Measurements from ENCODE around the gene PCF11.

PCF11 gene

GRCh38 chr11:83151274-83151977 is 5.5 kb upstream of the PCF11 start:
- DNase-seq (ENCODE audit: low read depth in 2 of 2): no peak

GRCh38 chr11:83152264-83152663 is 4.7 kb upstream of the PCF11 start:
- DNase-seq (ENCODE audit: low read depth in 2 of 2): no peak

DNA sequence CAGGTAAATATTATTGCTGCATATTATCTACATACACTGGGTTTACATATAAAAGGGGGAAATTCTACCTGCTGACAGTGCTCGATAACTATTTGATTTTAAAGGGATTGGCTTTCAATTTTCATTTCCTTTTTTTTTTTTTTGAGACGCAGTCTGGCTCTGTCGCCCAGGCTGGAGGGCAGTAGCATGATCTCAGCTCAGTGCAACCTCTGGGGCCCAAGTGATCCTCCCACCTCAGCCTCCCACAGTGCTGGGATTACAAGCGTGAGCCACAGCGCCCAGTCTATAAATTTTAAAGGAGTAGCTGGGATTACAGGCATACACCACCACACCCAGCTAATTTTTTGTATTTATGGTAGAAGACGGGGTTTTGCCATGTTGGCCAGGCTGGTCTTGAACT is 3.2 kb upstream of the PCF11 start:
- DNase-seq (ENCODE audit: low read depth in 2 of 2): no peak

- peak; percentile 95 to 97 for DNase-seq (ENCODE audit: low read depth in 2 of 2)
Observed at GRCh38 chr11:83156144-83156995, 561 bp upstream of the PCF11 start.

DNA sequence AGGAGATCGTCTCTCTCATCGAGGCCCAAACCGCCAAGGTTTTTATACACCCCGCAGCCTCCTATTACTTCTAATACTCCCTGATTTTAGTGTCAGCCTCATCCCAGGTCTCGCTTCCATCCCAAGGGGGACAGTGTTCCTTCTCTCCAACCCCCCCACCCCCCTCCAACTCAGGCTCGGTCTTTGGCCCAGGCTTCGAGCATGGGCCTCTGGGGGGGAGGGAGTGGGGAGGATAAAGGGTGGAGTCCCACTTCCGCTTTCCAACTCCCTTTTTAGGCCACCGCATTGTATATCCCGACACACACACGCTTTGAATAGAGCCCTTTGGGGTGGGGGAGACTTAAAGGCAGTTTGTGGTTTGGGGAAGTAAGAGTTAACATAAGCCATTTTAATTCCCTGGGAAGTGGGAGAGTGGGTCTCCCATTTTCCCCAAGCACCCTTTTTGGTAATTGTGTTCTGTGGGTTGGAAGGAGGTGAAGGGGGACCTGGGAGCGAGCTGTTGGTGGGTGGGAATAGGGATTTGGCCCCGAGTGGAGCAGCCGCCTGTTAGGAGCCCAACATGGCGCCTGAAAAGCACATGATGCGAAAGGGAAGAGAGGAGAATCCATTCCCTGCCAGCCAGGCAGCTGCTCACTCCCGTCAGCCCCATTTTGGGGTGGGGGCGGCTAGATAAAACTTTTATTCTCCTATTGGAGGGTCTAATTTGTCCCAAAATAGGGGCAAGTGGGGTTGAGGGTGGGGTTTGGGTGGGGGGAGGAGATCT is 844 bp downstream of the PCF11 start:
- DNase-seq (ENCODE audit: low read depth in 2 of 2): peak; percentile 19 to 30

DNA sequence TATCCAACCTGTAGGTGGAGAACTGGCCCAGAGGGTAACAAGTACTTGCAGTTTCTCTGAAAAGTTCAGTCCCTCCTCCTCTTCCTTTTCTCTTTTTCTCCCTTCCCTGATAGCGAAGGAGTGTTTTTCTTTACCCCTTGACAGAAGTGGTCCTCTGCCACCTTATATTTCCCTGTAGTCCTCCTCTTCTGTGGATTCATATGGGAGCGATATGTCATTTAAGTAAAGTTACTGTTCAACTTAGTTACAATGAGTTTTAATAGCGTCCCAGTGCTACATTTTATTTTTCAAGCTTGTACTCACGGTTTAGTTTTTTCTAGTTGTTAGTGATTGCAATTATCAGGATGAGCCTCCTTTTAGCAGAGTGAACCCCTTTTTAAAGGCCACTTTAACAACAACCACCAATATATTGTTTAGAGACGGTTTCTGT is 1.4 kb downstream of the PCF11 start:
- no peak for DNase-seq (ENCODE audit: low read depth in 2 of 2)

DNA sequence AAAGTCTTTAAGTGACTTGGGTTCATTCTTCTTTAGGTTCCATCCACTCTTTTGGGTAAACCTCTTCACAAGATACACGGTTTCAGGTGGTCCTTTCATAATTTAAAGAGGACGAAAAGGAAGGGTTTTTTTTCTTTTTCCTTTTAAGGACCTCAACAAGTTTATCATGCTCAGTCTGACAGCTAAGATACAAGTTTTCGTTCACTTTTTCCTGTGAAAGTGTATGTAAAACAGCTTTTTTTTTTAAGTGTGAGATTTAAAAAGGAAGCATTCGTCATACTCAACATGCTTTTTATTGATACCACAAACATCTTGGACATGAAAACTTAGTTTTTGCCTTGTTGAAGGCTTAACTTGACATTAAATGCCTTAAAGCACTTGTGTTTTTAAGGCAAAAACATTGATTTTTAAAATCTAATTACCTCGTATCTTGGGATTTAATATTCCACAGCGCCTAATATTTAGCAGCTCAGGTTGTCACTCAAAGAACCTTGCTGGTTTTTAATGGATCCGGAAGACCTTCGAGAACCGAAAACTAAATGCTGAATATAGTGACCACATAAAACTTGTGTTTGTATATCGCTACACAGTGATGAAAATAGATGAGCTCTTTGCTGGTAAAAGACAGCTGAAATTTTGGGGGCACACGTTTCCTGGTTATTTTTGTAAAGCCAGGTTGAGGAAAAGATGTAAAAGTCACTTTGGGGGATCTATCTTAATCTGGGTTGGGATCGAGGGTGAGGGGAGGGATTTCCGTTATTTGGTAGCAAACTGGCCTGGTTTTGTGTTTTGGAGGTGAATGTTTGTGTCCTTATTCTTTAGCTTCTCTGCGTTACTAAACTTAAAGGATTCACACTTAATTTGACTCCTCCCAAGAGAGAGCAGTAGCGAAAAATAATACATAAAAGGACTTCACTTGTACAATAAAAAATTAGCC is 2.3 kb downstream of the PCF11 start:
- no peak for DNase-seq (ENCODE audit: low read depth in 2 of 2)

DNA sequence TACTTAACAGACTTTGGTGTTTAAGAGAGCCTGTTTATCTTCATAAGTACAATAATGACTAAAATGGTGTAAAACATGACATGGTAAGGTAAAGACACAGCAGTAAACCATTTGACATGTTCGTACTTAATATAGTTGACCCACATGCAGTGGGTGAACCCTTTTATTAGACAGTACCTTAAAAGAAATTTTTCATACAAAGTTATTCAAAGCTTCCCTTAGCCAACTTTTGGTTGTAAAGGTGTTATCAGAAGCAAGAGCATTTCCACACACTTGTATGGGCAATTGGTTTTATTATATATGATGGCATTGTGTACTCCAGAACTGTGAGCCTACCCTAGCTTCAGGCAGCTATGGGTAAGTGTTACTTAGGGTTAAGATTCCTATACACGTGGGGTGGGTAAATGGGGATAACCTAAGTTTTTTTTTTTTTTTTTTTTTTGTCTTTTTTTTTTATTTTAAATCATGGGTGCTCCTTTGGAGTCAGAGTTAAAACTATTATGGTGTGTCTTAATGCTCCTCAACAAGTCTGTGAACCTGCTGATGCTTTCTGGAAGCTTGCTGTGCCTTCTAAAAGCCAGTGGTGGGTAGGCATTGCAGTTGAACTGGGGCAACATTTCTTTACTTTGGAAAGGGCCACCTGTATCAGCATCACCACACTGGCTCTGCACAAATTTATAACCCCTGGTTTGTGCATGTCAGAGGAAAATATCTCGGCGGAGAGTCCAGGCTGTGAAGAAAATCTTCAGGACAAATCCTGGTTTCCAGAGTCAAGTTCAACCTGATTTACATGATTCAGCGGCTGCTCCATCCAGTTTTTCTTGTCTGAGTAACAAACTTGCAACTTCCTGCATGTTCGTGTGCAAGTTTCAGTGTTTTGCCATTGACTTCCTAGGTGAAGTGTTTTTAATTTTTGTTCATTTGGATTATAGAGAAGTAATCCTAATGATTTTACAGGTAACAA is 3.3 kb downstream of the PCF11 start:
- no peak for DNase-seq (ENCODE audit: low read depth in 2 of 2)

- no peak for DNase-seq (ENCODE audit: low read depth in 2 of 2)
Observed at GRCh38 chr11:83161610-83162199, 4.8 kb downstream of the PCF11 start.

GRCh38 chr11:83162377-83162776 is 5.4 kb downstream of the PCF11 start:
- DNase-seq (ENCODE audit: low read depth in 2 of 2): no peak

DNA sequence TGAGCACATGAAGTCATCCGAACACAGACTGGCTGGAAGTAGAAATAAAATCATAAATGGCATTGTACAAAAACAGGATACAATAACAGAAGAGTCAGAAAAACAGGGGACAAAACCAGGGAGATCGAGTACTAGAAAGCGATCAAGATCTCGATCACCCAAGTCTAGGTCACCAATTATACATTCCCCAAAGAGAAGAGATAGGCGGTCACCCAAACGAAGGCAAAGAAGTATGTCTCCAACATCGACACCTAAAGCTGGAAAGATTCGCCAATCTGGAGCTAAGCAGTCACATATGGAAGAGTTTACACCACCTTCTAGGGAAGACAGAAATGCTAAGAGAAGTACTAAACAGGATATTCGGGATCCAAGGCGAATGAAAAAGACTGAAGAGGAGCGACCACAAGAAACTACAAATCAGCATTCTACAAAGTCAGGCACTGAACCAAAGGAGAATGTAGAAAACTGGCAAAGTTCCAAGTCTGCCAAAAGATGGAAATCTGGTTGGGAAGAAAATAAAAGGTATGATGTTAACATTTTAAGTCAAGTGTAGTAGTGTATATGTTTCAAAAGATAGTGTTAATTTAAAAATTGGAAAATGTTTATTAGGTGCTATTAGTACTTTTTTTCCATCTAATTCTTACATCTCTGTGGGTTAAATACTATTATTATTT is 9.4 kb downstream of the PCF11 start:
- DNase-seq (ENCODE audit: low read depth in 2 of 2): no peak

GRCh38 chr11:83168756-83169155 is 11.8 kb downstream of the PCF11 start:
- no peak for DNase-seq (ENCODE audit: low read depth in 2 of 2)

- DNase-seq (ENCODE audit: low read depth in 2 of 2): no peak
Observed at GRCh38 chr11:83170865-83171264, 13.9 kb downstream of the PCF11 start.

DNA sequence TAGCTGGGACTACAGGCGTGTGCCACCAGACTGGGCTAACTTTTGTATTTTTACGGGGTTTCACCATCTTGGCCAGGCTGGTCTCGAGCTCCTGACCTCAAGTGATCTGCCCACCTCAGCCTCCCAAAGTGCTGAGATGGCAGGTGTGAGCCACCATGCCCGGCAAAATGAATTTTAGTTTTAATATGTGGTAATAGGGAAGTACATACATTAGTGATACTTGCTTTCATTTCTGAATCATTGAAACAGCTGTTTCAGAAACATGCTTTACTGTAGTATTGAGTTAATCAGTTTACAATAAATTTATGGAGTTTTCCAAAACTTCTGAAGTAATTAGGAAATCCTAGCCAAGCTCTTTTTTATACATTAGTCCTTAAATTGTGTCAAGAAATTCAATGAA is 15.6 kb downstream of the PCF11 start:
- DNase-seq (ENCODE audit: low read depth in 2 of 2): no peak

- no peak for DNase-seq (ENCODE audit: low read depth in 2 of 2)
Observed at GRCh38 chr11:83174008-83174407, 17.1 kb downstream of the PCF11 start.

DNA sequence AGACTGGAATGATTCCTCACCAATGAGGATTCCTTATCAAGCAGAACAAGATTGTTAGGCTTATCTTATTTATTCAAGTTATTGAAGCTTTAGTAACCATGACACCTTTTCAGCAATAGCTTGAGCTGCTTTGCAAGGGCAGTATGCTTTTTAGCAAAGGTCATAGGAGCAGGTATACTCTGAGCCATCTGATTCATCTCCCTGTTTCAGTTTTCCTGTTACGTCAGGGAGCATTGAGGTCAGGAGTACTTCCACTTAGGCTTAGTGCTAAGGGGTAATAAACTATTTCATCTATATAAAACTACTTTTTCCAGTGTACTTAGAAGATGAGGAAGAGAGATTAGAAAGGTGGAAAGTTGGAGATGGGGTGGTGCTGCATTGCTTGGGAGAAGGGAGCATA is 18.9 kb downstream of the PCF11 start:
- no peak for DNase-seq (ENCODE audit: low read depth in 2 of 2)

- no peak for DNase-seq (ENCODE audit: low read depth in 2 of 2)
Observed at GRCh38 chr11:83181815-83182214, 24.9 kb downstream of the PCF11 start.

DNA sequence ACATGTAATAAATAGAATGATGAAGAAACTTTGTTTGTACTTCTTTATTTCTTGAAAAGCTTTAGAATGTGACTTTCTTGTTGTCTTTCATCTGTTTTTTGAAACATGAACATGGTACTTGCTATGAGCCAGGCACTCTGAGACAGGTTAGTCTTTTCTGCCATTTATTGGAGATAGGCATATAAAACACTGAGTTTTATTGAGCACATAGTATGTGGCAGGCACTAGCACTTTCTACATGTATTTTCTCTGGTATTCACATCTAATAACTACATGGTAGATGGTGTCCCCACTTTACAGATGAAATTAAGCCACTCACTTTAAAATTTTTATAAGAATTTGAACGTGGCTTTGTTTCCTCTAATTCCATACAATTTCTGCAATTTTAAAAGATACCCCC is 28.8 kb downstream of the PCF11 start:
- DNase-seq (ENCODE audit: low read depth in 2 of 2): no peak

- no peak for DNase-seq (ENCODE audit: low read depth in 2 of 2)
Observed at GRCh38 chr11:83187465-83187864, 30.5 kb downstream of the PCF11 start.
